ENCODE data around the gene CPSF4.

The CPSF4 gene

GRCh38 chr7:99438573-99439480, at the start of gene CPSF4, which contains the start of gene PTCD1:
Gene CPSF4 (plus strand): TSS chr7:99438943. CDS start chr7:99439083, 140 bp downstream.
Gene PTCD1 (minus strand): TSS chr7:99438798. CDS start chr7:99435242, 3,556 bp downstream.
- DNase-seq (ENCODE audit: low spot score) = peak; percentile 96

GRCh38 chr7:99389772-99390171, 49.0 kb upstream of the CPSF4 start:
- no peak for DNase-seq (ENCODE audit: low spot score)

DNA sequence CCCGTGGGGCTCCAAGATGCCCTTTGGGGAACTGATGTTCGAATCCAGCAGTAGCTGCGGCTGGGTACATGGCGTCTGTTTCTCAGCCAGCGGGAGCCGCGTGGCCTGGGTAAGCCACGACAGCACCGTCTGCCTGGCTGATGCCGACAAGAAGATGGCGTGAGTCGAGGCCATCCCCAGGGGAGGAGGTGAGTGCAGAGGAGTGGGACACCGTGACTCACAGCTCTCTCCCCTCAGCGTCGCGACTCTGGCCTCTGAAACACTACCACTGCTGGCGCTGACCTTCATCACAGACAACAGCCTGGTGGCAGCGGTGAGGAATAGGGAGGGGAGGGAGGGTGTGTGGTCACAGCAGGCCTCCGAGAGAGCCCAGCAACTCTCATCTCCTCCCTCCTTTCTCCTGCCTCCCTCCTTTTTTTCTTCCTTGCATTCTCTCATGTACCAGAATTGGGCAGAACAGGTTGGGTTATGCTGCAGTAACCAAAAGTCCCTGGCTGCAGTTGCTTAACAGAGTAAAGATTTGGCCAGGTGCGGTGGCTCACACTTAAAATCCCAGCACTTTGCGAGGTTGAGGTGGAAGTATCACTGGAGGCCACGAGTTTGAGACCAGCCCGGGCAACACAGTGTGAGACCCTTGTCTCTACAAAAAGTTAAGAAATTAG, 47.7 kb upstream of the CPSF4 start:
- no peak for DNase-seq (ENCODE audit: low spot score)

DNA sequence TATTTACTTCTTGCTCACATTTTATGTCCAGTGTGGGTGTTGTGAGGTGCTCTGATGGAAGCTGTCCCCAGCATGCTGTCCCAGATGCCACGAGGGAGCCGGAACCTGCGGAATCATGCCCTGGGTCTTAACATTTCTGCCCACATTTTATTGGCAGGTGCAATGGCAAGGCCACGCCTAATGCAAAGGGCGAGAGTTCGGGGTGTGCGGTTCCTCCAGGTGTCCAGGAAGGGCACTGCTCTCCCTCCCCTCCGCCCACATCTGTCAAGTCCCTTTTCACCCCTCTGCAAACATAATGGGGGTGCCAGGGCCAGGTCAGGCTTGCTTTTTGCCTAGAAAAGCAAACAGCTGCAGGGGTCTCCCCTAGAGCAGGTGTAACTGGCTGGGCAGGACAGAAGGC, 46.7 kb upstream of the CPSF4 start:
- DNase-seq (ENCODE audit: low spot score) = no peak

DNA sequence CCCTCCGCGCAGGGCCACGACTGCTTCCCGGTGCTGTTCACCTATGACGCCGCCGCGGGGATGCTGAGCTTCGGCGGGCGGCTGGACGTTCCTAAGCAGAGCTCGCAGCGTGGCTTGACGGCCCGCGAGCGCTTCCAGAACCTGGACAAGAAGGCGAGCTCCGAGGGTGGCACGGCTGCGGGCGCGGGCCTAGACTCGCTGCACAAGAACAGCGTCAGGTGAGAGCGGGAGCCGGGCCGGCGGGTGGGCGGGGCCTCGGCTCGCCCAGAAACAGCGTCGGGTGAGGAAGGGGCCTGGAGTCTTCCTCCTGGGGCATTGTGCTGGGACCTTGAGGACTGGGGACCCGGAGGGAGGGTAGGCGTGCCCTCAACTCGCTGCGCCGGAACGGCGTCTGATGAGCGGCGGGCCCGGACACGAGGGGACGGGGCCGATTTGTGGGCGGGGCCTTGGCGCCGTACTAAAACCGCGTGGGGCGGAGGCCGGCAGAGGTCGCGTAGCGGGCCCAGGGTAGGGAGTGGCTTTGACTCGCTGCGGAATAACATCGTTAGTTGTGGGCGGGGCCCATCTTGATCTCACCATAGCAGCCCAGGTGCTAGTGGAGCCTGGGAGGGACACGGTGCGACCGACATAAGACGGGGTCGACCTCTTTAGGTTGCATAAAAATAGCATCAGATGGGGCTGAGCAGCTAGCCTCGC, 45.9 kb upstream of the CPSF4 start:
- peak; percentile 80 for DNase-seq (ENCODE audit: low spot score)

DNA sequence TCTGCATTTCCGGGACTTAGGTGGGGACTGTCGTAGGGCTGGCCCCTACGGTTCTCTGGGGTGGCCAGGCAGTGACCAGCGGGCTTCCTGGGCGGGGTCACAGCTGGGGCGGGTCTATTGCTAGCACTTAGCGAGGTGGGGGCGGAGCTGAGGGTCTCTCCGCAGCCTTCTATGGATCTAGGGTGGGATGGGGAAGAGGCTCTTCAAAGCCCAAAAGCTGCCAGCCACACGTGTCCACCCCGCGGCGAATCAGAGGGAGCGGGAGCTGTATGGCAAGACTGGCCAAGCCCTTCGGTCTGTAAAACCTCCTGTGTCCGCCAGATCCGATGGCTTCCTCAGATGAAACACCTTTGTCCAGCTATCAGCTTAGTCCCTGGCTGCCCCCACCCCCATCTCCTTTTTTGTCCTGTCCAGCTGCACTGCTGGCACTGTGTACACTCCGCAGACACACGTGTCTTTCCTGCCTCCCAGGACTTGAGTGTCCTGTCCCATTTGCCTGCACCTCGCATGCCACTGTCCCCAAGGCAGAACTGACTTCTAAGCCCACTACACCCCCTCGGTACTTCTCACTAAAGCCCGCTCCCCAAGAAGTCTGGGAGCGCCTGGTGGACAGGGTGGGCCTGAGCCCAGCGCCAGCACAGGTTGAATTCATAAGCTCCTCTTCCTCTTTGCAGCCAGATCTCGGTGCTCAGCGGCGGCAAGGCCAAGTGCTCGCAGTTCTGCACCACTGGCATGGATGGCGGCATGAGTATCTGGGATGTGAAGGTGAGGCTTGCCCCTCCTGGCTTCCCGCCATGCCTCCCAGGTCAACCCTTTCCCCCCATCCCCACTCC, 45.2 kb upstream of the CPSF4 start:
- DNase-seq (ENCODE audit: low spot score) = no peak

GRCh38 chr7:99394188-99394502, 44.6 kb upstream of the CPSF4 start:
- DNase-seq (ENCODE audit: low spot score) = no peak

DNA sequence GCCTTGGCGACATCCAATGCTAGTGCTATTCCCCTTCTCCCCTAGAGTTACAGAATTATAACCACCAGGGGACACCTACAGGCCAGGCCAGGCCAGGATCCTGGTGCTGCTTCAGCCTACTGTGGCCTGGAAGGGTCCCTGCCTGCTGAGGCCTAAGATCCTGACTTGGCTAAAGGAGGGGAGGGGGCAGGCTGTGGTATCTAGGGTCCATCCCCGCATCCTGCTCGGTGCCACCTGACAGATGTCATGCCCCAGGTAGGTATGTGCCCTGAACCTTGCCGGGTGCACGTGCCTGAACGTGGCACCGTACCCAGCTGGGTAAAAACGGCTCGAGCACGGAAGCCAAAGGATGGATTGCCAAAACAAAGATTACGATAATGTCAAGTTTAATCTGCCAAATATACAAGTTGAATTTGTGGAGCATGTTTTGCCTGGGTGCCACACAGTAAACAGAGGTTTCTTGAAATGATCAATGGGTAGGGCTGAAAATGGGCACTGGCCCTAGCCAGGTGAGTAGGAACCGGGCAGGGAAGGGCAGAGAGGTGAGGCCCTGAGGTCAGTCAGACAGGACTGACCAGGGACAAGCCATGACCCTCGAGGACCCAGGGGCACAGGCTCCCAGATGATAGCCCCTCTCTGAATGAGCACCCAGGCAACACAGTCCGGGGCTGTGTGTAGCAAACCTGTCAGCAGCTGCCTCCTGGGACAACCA, 43.0 kb upstream of the CPSF4 start:
- DNase-seq (ENCODE audit: low spot score) = no peak

GRCh38 chr7:99396418-99397296, 42.1 kb upstream of the CPSF4 start:
- DNase-seq (ENCODE audit: low spot score) = no peak

DNA sequence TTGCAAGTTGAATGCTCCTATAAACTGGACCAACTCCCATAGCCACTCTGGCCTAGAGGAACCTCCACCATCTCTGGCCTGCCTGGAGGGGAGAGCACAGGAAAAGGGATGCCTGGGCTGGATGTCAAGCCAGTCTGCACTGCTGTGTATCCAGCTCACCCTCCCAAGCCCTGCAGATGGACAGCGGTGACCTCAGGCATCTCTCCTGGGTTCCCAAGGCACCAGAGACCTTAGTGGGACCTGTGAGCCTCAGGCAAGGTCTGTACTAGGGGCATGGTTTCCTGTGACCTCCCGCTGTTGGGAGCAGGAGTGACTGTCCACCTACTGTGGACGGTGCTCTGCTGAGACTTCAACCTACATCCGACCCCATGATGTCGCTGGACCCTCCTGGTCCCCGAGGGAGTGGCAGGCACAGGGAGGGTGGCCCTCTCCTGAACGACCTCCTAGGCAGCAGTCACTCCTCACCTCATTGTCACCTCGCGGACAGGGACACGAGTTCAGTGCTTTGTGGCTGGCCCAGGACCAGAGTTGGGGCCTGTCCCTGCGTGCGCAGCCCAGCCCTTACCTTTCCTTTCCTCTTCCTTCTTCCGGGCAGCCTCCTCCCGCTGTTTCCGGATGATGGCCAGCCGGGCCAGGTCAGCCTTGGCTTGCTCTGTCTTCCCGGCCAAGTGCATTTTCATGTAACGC, 41.3 kb upstream of the CPSF4 start:
- DNase-seq (ENCODE audit: low spot score) = no peak

GRCh38 chr7:99398891-99399445, 39.8 kb upstream of the CPSF4 start:
- no peak for DNase-seq (ENCODE audit: low spot score)

DNA sequence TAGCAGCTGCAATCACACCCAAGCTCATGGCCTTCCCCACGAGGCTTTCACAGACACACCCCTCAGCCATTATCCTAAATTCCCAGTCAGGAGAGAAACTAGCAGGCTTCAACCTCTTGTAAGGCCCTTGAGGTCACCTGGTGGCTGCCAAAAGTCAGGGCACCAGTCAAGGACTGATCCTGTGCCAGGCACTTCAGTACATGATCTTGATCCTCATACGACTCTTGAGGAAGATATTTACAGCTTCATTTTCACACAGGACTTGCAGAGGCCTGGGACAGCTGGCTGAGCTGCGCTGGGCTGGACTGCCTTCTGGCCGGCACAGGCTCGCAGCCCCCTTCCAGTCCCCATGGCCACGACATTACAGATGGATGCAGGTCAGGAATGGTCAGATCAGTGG, 39.1 kb upstream of the CPSF4 start:
- no peak for DNase-seq (ENCODE audit: low spot score)

DNA sequence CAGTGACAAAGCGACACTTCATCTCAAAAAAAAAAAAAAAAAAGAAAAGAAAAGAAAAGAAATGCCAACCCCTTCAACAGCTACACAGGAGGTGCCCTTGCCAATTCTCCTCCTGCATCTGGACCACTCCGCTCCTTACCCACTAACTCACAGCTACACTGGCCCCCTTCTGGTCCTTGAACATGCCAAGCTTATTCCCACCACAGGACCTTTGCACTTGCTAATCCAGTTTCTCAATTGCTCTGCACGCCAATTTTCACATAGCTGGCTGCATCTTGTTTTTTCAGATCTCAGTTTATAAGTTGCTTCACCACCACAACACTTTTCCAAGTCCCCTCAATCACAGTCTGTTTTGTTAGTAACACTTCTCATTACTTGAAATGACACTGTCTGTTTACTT, 35.9 kb upstream of the CPSF4 start:
- no peak for DNase-seq (ENCODE audit: low spot score)

GRCh38 chr7:99403764-99404163, 35.0 kb upstream of the CPSF4 start:
- no peak for DNase-seq (ENCODE audit: low spot score)

DNA sequence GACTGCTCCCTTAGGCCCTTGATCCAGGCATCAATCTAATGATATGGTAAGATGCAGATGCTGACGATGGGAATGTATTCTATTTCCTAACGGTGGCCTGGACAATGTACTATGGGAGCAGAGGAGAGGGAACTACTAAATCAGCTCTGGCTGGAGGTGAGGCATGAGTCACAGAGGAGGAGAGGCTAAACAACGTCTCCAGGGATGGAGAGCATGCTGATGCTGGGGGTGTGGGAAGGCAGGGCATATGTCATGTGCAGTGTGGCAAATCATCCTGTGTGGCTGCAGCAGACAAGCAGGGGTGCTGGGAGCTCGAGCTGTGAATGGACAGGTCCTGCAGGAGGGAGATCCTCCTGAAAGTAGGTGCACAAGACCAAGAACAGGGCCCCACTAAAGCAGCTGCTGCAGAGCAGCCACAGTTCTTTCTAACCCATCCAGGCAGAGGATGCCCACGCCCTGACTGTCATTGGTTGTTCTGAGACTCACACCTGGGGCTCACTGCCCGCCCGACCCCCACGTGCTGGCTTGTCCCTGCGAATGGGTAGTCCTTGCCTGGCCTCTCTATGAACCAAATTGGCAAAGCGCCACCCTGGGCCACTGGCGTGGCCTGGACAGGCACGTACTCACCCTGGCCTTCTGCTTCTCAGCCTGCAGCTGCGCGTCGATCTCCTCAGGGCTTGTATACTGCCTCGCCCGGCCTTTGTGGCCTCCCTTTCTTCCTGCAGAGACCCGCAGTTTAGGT, 34.3 kb upstream of the CPSF4 start:
- DNase-seq (ENCODE audit: low spot score) = no peak

GRCh38 chr7:99404977-99405320, 33.8 kb upstream of the CPSF4 start:
- DNase-seq (ENCODE audit: low spot score) = no peak

DNA sequence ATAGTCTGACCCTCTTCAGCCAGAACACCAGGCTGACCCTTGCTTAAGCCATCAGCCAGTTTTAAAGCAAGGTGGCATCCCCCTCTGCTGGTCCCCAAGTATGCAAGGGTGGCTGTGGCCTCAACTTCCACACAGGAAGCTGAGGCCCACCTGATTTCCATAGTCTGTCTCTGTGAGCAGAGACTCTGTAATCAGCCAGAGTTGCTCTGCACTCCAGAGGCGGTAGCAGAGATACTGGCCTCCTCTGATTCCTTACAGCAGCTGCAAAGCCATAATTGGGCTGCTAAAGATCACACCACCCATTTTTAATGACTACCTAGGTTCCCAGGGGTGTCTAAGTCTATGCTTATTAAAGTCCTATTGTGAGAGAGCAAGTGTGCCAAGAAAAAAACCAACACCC, 32.2 kb upstream of the CPSF4 start:
- no peak for DNase-seq (ENCODE audit: low spot score)

DNA sequence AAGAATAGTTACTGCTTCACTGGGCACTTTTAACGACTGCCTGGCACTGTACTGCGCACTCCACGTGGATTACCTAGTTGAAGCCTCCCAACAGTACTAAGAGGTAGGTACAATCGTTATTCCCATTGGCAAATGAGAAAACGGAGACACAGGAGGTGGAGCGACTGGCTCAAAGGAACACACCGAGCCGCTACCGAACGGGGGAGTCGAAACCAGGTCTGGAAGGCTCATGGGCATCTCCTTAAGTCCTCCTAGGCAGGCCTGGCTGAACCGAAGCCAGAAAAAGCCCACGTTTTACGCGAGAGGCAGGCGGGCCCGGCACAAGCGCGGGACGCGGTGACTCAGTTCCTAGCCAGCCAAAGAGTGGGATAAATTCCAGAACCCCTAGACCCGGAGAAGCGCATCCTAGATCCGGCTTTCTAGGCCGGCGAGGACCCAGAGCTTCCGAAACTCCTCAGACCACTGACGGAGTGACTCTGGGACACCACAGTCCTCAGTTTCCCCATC, 30.8 kb upstream of the CPSF4 start:
- no peak for DNase-seq (ENCODE audit: low spot score)

Measured in left forelimb (tissue), 1 donor.